Activated T-helper 1 cell treated with anti-CD3 and anti-CD28 coated beads, Interleukin-12 subunit alpha, Interleukin-12 subunit beta, Interleukin-2, Interleukin-4 antibody, amounts not matched to agents 30 ng/mL and 10 ng/mL and 1 ng/mL, durations not matched to agents 14 hours and 24 hours and 36 hours (primary cell): Measurements from ENCODE around the gene DNAJC8. TPM values are rescaled to one million over a fixed set of nuclear protein-coding genes. Genes with fewer than 3 reads are reported as not detected.
A peak's percentile ranks its signal among the peaks of the same experiment; 100 is the strongest.

ENCODE experiments used
- DNase-seq: peaks from one replicate; pipeline ENCODE4 v3.0.0; 2021; ENCODE audit warnings: low spot score
- H3K27ac Mint-ChIP-seq: one replicate; pipeline ENCODE4 v1.8.0; 2021; ENCODE audit warnings: mild to moderate bottlenecking, mixed read lengths
- H3K27me3 Mint-ChIP-seq: one replicate; pipeline ENCODE4 v1.8.0; 2022; ENCODE audit warnings: mild to moderate bottlenecking, moderate library complexity, mixed read lengths; ENCODE audit not compliant: insufficient read depth
- H3K36me3 Mint-ChIP-seq: one replicate; pipeline ENCODE4 v1.8.0; 2021; ENCODE audit warnings: low read depth, mixed read lengths
- H3K4me1 Mint-ChIP-seq: one replicate; pipeline ENCODE4 v1.8.0; 2021; ENCODE audit warnings: low read depth, mixed read lengths
- H3K4me3 Mint-ChIP-seq: one replicate; pipeline ENCODE4 v1.8.0; 2021; ENCODE audit warnings: mild to moderate bottlenecking, moderate library complexity, mixed read lengths
- H3K9me3 Mint-ChIP-seq: one replicate; pipeline ENCODE4 v1.8.0; 2021; ENCODE audit warnings: mixed read lengths
- intact Hi-C: fragments of 100-400 bp; cut with micrococcal nuclease; formaldehyde crosslinking; loops from one replicate; pipeline ENCODE4 v1.15.1; 2024
- total RNA-seq: library from RNA; stranded (reverse); gene quantifications from 2 replicates; pipeline ENCODE4 v1.2.3, GENCODE V29; 2022

The DNAJC8 gene
- total RNA-seq, 1 donor from 2014 or later: 97.1 TPM

DNA sequence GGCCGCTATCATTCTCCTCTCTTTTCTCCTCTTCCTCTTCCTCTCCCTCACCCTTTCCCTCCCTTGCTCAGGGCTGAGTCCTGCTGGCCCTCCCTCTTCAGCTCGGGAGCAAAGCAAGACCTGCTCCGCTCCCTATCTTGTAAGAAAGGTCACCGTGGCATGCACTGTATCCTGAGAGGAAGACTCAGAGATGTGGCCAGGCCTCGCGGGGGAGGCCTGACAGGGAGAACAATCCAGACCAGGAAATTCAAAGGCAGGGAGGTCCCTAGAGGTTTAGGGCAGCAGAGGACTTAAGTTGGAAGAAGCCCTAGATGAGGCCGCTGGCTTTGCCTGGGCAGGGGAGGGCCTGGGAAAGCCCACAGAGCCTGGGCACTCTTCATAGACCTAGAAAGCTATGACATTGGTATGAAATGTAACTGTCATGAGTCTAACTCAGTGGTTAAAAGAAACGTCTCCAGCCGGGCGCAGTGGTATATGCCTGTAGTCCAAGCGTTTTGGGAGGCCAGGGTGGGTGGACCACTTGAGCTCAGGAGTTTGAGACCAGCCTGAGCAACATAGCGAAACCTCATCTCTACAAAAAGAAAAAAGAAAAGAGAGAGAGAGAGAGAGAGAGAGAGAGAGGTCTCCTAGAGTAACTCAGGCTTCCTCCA, 41.7 kb downstream of the DNAJC8 start:
- Mint-ChIP-seq H3K4me3 (no peak overlapping the region), H3K36me3 (peaks cover 6% of the 10 kb centered on the region), H3K9me3 (no peaks in the 10 kb centered on the region), H3K27ac (no peak overlapping the region), H3K4me1 (no peaks in the 10 kb centered on the region), H3K27me3 (peaks cover 18% of the 10 kb centered on the region)
- intact Hi-C loops: no loop called here
- no peak for DNase-seq

DNA sequence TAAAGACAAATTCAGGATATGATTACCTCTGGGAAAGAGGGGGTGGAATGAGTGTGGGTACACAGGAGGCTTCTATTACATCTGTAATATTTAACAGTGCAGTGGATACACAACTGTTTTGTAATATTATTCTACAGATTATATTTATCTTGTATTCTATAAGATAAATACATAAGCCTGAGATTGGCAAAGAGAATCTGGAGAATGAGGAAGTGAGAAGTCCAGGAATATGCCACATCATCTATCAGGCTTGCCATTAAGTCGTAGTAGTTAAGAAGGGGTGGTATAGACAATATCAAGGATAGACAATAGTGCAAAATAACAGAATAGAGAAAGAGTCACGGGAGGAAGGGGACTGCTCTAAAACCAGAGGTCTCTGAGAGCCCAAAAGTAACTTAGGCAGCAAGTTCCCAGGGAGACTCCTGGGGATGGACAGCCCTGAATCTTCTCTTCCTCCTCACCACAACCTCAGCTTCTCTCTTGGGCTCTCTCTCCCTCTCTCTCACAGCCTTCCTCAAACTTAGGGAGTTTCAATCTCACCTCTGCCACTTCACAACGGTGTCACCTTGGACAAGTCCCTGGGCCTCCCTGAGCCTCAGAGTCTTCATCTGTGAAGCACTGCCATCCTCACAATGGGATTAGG, 42.4 kb downstream of the DNAJC8 start:
- H3K36me3 Mint-ChIP-seq: peaks cover 6% of the 10 kb centered on the region
- no peak overlapping the region for H3K27ac Mint-ChIP-seq
- DNase-seq: no peak
- no peaks in the 10 kb centered on the region for H3K9me3 Mint-ChIP-seq
- peaks cover 18% of the 10 kb centered on the region for H3K27me3 Mint-ChIP-seq
- intact Hi-C loops: no loop called here
- H3K4me3 Mint-ChIP-seq: no peak overlapping the region
- no peaks in the 10 kb centered on the region for H3K4me1 Mint-ChIP-seq

DNA sequence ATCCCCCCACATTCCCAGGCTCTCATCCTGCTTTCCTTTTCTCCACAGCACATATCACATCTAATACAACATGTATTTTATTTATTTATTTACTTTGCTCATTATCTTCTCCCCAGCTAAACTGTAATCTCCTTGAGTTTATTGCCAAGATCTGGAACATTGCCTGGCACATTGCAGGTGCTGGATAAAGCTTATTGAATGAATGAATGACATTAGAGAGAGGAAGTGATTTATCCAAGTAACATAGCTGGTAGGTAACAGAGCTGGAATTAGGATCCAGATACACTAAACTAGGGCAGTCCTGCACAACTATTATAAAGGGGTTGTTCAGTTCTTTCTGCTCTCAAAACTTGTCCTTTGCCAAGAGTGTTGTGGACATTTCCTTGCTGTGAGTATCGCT, 47.8 kb downstream of the DNAJC8 start:
- Mint-ChIP-seq H3K4me3 (no peak overlapping the region), H3K27ac (no peak overlapping the region), H3K4me1 (peaks cover 13% of the 10 kb centered on the region), H3K27me3 (peaks cover 35% of the 10 kb centered on the region), H3K9me3 (no peaks in the 10 kb centered on the region), H3K36me3 (peaks cover 2% of the 10 kb centered on the region)
- intact Hi-C loops: no loop called here
- DNase-seq: no peak

DNA sequence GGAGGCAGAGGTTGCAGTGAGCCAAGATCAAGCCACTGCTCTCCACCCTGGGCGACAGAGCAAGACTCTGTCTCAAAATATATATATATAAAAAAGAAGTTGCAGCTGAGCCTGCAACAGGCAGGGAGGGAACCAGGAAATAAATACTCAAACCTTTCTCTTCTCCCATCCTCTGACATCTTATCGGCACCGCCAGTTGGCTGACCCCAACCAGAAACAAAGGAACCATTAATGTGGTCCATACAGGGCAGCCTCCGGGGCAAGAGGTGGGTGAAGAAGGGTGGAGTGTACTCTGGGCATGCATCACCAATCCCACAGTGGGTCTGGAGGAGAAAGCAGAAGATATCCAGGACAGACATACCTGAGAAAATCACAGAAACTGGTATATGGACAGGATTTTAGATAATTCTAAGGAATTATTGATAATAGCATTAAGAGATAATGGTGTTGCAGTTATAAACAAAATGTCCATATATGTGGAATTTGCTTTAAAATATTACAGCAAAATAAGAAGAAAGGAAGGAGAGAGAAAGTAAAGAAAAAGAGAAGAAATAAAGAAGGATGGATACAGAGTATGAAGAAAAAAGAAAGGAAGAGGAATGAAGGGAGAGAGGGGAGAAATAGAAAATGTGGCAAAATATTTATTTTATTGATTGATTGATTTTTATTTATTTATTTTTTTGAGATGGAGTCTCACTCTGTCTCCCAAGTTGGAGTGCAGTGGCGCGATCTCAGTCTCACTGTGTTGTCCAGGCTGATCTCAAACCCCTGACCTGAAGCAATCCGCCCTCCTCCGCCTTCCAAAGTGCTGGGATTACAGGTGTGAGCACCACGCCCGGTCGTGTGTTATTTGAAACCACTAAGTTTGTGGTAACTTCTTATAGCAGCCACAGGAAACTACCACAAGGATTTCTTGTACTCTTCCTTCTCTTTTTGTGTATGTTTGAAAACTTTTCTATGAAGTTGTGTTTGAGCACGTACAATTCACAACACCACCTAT, 52.2 kb downstream of the DNAJC8 start:
- H3K9me3 Mint-ChIP-seq: no peaks in the 10 kb centered on the region
- H3K27me3 Mint-ChIP-seq: peaks cover 54% of the 10 kb centered on the region
- intact Hi-C loops: loop anchor here (1.0 to 5.0 kb wide), 2 partner anchors 8 to 38 kb away; no protein-coding TSS in a partner anchor
- peak overlapping the region; percentile 45 for H3K27ac Mint-ChIP-seq
- DNase-seq: no peak
- H3K36me3 Mint-ChIP-seq: peaks cover 2% of the 10 kb centered on the region
- H3K4me3 Mint-ChIP-seq: peak overlapping the region; percentile 60
- peaks cover 19% of the 10 kb centered on the region for H3K4me1 Mint-ChIP-seq

DNA sequence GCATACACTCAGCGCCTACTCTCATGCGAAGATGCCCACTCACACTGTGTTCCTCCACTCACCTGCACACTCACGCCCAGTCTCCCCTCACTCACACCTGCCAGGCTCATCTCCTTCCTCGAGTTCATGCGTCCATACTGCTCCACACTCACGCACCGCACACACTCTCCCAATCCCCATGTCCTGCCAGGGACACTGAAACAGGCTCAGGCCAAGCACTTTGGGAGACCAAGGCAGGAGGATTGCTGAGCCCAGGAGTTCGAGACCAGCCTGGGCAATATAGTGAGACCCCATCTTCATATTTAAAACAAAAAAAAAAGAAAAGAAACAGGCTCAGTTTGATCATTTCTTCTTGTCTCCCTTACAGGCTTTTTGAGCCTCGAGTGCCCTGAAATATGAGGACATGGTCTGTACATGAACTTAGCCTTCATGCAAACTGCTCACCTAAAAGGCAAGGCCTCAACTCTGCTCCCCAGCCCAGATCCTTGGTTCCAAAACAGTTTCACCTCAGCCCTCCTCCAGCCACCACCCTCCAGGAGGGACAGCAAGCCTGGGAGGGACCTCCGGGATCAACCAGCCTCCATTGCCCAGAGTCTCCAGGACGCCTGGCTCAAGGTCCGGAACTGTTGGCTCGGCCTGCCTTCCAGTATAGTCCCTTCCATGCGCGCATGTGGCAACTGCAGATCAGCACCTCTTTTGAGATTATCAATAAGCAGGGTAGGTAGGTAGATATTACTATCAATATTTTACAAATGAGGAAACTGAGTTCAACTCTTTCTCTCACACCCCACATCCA, 53.9 kb downstream of the DNAJC8 start:
- H3K4me1 Mint-ChIP-seq: peaks cover 21% of the 10 kb centered on the region
- H3K9me3 Mint-ChIP-seq: no peaks in the 10 kb centered on the region
- peaks cover 55% of the 10 kb centered on the region for H3K27me3 Mint-ChIP-seq
- peaks cover 2% of the 10 kb centered on the region for H3K36me3 Mint-ChIP-seq
- peak overlapping the region; percentile 61 for H3K27ac Mint-ChIP-seq
- intact Hi-C loops: no loop called here
- no peak overlapping the region for H3K4me3 Mint-ChIP-seq
- DNase-seq: no peak

DNA sequence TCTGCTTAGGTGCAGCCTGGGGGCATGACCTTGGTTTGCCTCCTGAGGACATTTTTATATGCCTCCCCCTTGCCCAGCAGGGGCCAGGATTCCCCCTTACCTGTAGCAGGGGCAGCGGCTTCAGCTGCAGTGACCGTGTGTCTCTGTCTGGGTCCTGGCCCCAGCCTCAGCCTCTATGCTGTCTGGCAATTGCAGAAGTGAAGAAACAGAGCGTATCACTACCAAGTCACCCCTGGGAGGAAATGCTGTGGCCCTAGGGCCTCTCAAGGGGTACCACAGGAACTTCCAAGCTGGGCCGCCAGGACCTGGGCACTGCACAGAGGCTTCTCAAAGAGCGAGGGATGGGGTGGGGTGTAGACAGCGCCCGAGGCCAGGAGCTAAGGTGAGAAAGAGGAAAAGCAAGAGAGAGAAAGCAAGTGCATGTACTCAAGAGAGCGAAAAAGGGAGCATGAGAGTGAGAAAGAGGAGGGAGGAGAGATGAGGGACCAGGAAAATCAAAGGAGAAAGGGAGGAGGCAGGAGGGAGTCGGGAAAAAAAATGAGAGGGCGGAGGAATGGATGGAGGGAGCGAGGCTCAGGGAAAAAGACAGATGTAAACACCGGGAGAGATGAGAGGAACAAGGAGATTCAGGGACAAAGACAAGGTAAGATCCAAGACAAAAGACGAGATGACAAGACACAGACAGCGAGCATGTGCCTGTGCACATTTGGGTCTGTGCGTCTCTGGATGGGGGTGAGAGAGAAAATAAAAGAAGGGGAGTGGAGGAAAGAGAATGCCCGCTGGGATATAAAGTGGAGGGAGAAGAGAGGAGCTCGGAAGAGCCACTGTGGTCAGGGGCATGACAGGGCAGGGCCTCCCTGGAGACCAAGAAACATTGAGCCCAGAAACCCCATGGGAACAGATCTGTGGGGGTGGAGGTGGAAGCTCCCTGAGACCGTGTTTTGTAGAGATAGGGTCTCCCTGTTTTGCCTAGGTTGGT, 56.0 kb downstream of the DNAJC8 start, which contains the start of gene PTAFR:
TSS of gene PTAFR (minus strand) at position 199 of the 979 bp plus-strand sequence. CDS start 25,669 bp downstream, outside the sequence.
- Mint-ChIP-seq H3K4me1 (peaks cover 42% of the 10 kb centered on the region), H3K36me3 (peaks cover 2% of the 10 kb centered on the region), H3K4me3 (no peak within 1 kb of the TSS), H3K9me3 (no peaks in the 10 kb centered on the region), H3K27me3 (peaks cover 57% of the 10 kb centered on the region), H3K27ac (no peak within 1 kb of the TSS)
- DNase-seq: no peak
- intact Hi-C loops: no loop called here

DNA sequence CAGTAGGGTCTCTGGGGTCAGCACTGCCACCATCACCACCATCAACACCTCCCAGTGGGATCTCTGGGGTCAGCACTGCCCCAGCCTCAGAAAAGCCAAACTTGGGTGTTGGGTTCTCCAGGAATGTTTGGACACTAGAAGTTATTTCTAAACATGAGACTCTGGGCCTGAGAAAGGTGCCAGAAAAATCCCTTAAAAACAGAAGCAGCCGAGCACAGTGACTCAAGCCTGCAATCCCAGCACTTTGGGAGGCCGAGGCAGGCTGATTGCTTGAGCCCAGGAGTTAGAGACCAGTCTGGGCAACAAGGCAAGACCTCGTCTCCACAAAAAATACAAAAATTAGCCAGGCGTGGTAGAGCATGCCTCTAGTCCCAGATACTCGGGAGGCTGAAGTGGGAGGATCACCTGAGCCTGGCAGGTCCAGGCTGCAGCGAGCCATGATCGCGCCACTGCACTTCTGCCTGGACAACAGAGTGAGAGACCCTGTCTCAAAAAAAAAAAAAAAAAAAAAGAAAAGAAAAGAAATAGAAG, 56.8 kb downstream of the DNAJC8 start:
- peaks cover 46% of the 10 kb centered on the region for H3K4me1 Mint-ChIP-seq
- H3K27me3 Mint-ChIP-seq: peaks cover 58% of the 10 kb centered on the region
- no peak overlapping the region for H3K27ac Mint-ChIP-seq
- no peak for DNase-seq
- peaks cover 2% of the 10 kb centered on the region for H3K36me3 Mint-ChIP-seq
- H3K9me3 Mint-ChIP-seq: no peaks in the 10 kb centered on the region
- intact Hi-C loops: no loop called here
- H3K4me3 Mint-ChIP-seq: no peak overlapping the region

DNA sequence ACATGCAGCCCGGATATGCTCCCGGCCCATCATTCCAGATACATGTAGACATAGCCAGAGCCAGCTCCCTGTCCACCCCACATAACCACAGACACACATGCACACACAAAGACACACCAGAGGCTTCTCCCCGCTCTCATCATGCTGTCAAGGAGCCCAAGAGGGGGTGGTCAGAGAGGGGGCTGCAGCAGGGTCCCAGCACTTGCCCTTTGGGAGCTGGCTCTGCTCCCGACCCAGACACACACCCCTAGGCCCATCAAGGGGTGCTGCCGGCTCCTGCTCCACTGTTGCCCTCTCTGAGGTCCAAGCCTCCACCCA, 58.9 kb downstream of the DNAJC8 start:
- Mint-ChIP-seq H3K4me3 (no peak overlapping the region), H3K27ac (no peak overlapping the region), H3K4me1 (peaks cover 50% of the 10 kb centered on the region), H3K27me3 (peaks cover 54% of the 10 kb centered on the region), H3K36me3 (peaks cover 3% of the 10 kb centered on the region), H3K9me3 (no peaks in the 10 kb centered on the region)
- intact Hi-C loops: no loop called here
- no peak for DNase-seq

DNA sequence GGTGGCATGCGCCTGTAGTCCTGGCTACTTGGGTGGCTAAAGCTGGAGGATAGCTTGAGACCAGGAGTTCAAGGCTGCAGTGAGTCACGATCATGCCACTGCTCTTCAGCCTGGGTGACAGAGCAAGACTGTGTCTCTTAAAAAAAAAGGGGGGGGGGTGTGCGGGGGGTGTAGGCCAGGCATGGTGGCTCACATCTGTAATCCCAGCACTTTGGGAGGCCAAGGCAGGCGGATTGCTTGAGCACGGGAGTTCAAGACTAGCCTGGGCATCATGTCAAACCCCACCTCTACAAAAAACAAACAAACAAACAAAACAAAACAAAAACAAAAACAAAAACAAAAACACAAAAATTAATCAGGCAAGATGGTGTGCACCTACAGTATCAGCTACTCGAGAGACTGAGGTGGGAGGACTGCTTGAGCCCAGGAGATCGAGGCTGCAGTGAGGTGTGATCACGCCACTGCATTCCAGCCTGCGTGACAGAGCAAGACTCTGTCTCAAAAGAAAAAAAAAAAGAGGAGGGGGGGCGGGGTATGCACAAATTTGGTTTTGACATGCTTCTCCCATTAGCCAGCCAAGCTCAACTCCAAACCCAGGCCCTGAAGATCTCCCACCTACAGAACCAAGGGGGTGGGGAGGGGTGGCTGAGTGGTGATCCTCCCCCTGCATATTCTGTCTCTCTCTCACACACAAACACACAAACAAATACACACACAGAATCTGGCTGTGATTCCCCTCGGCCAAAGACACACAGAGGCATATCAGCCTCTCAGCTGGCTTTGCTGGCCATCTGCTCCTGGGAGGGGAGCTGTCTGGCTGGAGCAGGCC, 59.5 kb downstream of the DNAJC8 start:
- Mint-ChIP-seq H3K36me3 (peaks cover 3% of the 10 kb centered on the region), H3K27ac (no peak overlapping the region), H3K4me1 (peaks cover 56% of the 10 kb centered on the region), H3K9me3 (no peaks in the 10 kb centered on the region), H3K27me3 (peaks cover 48% of the 10 kb centered on the region), H3K4me3 (no peak overlapping the region)
- DNase-seq: no peak
- intact Hi-C loops: no loop called here

DNA sequence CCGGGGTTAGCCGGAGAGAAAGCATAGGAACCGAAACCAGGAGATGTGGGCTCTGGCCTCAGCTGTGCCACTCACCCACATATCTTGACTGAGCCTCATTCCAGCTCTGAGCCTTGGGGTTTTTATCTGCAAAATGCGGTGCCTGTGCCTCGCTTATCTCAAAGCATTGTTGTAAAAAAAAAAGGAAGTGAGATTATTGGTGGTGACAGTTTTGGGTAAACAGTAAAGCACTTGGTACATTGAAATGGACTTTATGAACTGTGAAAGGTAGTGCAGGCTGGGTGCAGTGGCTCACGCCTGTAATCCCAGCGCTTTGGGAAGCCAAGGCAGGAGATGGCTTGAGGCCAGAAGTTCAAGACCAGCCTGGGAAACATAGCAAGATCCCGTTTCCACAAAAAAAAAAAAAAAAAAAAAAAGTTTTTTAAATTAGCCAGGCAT, 60.1 kb downstream of the DNAJC8 start:
- peak; percentile 51 for DNase-seq
- H3K27me3 Mint-ChIP-seq: peaks cover 45% of the 10 kb centered on the region
- H3K36me3 Mint-ChIP-seq: peaks cover 3% of the 10 kb centered on the region
- peaks cover 59% of the 10 kb centered on the region for H3K4me1 Mint-ChIP-seq
- peak overlapping the region; percentile 40 for H3K4me3 Mint-ChIP-seq
- intact Hi-C loops: loop anchor here (1.0 kb wide), 2 partner anchors 8 to 84 kb away; partner anchors contain the start of gene EYA3
- peak overlapping the region; percentile 37 for H3K27ac Mint-ChIP-seq
- no peaks in the 10 kb centered on the region for H3K9me3 Mint-ChIP-seq

DNA sequence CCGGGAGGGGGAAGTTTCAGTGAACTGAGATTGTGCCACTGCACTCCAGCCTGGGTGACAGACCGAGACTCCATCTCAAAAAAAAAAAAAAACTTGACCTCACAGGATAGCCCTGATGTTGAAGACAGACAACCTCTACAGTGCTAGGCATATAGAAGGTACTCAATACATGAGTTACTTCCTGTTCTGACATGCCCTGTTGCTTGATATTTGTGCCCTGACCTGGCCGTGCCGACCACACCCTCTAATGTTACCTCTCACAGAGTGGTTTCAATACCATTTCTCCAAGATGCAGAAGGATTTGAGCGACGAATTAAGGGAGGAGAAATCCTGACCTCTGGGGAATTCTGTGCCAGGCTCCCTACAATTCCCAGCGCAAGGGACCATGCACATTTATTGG, 61.6 kb downstream of the DNAJC8 start:
- H3K9me3 Mint-ChIP-seq: no peaks in the 10 kb centered on the region
- no peak overlapping the region for H3K4me3 Mint-ChIP-seq
- H3K36me3 Mint-ChIP-seq: peaks cover 3% of the 10 kb centered on the region
- peaks cover 37% of the 10 kb centered on the region for H3K27me3 Mint-ChIP-seq
- intact Hi-C loops: no loop called here
- no peak overlapping the region for H3K27ac Mint-ChIP-seq
- DNase-seq: no peak
- peaks cover 54% of the 10 kb centered on the region for H3K4me1 Mint-ChIP-seq
